Upper lobe of left lung (tissue), 4 donors: Measurements from ENCODE around the gene FAM222A.

Experiments used
- CTCF ChIP-seq, 6 experiments: fragments of 450-650 bp in 4 of 6; fragments of 200-600 bp in 2 of 6; sonication (generic) in 2 of 6; IDR thresholded peaks; one replicate each; pipeline ENCODE4 v1.5.1; 2016 to 2019; ENCODE audit warnings: antibody characterized with exemption in 6 of 6
- POLR2A ChIP-seq, 4 donors: fragments of 450-650 bp; IDR thresholded peaks; one replicate each; pipeline ENCODE4 v1.5.1; 2016 to 2017; ENCODE audit warnings: antibody characterized with exemption in 4 of 4, mild to moderate bottlenecking in 2 of 4
- POLR2AphosphoS5 ChIP-seq, 2 donors: sonication (generic); formaldehyde crosslinking; IDR thresholded peaks; one replicate each; pipeline ENCODE4 v1.5.1; 2017; ENCODE audit warnings: antibody characterized with exemption in 2 of 2

DNA sequence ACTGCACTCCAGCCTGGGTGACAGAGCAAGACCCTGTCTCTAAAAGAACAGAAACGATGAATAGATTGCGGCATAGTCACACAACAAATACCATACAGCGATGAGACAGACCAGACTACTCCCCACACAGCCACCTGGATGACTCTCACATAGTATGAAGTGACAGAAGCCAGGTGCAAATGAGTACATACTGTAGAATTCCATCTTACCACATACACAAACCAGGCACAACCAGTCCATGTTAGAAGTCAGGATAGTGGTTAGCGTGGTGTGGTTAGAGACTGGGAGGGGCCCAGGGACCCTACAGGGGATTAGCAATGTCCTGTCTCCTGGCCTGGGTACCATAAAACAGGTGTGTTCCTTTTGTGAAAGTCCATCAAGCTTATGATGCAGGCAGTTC lies 53.8 kb downstream of the FAM222A start:
- TF ChIP-seq CTCF (IDR thresholded peaks at IDR 0.05) (no peak), POLR2A (IDR thresholded peaks at IDR 0.05) (no peak), POLR2AphosphoS5 (IDR thresholded peaks at IDR 0.05) (no peak)
